Activated T-cell treated with anti-CD3 and anti-CD28 coated beads, Interleukin-2, amount 50 U/mL, for 48 hours (primary cell): Measurements from ENCODE around the gene SQSTM1.

Source experiments
- DNase-seq, 2 experiments: peaks; one replicate each; pipeline ENCODE4 v3.0.0-alpha.2; 2020

Gene SQSTM1

DNA sequence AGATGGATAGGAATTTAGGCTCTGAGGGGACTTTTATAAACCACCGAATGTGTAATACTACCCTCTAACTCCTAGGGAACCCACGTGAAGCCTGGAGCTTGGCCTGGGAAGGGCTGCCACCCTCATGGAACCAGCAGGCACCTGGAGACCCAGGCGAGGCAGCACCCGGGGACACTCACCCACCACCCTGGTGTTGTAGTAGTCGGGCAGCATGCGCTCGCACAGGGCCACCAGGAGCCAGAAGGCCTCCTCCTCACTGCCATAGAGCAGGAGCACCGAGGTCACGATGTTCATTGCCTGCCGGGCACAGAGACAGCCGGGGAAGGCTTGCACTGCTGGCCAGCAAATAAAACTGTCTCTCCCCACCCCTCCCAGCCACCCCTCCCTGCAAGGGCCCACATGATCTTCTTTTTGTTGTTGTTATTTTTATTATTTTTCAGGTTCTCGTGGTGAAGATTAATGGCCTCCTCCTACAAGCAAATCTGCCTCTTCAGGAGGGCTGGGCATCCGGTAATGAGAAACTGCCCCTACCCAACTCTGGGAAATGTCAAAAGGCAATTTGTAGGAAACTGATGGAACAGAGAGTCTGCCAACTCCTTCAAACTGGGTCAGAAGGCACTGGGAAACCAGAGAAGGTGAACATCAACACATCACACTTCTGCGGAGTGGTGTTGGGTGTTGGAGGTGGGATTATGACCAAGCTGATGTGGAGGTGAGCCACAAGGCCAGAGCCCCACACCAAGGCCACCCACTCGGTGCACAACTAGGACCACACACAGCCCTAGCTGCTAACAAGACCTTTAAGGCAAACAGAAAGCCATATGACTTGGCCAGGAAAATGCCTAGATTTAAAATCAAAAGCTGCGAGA, 55.3 kb downstream of the SQSTM1 start:
- DNase-seq = no peak

DNA sequence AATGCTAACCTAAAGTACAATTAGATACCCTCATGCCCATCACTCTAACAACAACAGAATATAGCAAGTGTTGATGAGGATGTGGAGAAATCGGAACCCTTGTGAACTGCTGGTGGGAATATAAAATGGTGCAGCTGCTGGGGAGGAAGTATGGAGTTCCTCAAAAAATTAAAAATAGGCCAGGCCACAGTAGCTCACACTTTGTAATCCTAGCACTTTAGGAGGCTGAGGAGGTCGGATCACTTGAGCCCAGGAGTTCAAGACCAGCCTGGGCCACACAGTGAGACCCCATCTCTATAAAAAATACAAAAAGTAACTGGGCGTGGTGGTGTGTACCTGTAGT, 55.9 kb downstream of the SQSTM1 start:
- DNase-seq = no peak

DNA sequence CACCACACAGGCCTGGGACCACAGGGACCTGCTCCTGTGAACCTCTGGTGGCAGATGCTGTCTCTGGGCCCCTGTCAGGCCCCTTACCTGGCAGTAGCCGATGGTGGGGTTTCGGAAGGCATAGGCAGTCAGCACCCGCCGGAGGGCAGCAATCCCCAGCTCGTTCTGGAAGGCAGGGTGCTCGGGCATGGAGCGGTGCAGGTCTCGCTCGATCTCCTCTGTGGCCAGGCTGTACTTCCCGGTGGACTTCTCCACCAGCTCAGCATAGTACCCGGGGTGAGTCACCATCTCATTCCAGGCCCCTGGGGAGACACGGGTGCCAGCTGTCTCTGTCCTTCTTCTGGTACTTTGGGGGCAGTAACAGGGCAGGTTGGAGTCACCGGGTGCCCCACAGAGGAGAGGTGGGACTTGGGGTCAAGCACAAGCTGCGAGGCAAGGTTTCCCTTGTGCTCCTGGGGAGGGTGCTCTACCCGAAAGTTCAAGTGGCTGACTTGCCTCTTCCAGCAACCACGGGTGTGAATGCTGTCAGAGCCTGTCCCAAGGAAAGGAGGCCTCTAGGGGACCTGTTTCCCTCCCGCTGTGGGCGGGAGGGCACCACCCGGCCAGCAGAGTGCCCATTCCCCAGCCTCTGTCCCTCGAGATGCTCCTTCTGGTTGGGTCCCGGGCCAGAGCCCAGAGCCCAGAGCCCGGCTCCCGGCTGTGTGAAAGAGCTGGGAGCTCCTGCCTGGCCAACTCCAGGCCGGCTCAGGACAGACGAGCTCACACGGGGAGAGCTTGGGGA, 57.7 kb downstream of the SQSTM1 start:
- no peak for DNase-seq

DNA sequence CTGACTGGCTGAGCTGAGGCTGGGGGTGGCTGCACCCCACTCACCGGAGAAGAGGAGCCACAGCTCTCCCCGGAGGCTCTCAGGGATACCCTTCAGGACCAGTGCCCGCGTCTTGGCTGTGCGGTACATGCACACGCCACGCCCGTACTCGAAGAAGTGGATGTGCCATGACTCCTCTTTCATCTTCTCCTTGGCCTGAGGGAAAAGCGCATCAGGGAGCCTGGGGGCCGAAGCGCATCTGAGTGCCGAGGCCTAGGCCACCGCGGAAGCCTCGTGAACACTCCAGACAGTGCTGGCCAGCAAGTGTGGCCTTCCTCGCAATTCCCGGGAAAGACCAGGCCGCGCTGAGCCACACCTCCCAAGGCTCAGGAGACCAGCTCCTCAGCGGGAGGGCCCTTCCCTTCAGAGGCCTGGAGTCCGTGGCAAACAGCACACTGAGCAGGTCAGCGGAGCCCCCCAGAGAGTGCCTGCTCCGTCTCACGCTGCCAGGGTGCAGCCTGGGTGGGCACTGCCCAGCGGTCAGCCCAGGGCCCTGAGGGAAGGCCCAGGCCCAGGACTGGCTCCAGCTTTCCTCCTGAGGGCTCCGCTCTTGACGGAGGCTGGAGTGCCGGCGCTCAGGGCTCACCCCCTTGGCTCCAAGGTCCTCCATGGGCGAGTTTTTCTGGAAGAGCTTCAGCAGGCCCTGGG, 58.4 kb downstream of the SQSTM1 start:
- DNase-seq = no peak

DNA sequence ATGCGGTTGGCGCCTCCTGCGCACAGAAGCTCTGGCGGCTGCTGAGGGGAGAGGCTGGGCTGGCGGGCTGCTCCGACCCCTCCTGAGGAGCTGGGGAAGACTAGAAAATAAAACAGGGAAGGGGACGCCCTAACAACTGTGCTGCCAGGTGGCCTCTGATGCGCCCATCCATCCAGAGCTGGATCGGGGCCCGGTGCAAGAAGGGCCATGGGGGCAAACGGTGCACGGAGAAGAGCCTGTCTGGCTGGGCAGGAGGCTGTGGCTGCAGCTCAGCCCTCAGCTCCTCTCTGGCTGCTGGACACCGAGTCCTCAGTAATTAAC, 58.9 kb downstream of the SQSTM1 start:
- no peak for DNase-seq

DNA sequence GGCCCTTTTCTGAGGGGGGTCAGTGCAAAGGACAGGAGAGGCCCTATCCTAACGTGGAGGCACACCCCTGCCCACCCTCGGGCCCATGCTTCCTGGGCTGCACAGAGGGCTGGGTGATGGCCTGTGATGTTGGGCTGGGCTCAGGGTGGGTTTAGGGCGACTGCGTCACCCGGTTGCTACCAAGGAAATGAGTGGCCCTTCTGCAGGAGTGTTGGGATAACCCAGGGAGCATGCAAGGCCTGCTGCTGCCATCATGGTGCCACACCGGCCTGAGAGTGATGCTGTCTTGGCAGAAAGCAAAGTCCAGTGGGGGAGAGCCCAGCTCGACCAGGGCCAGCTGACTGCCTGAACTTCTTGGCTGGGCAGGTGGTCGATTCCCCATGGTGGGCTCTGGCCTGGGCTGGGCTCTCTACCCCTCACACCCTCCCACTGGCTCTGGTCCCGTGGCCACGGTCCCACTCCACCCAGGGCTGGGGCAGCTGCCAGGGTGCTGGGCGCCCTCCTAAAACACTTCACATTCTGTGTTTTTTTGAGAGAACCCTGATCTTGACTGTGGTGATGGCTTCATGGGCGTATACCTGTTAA, 59.5 kb downstream of the SQSTM1 start:
- DNase-seq = no peak

DNA sequence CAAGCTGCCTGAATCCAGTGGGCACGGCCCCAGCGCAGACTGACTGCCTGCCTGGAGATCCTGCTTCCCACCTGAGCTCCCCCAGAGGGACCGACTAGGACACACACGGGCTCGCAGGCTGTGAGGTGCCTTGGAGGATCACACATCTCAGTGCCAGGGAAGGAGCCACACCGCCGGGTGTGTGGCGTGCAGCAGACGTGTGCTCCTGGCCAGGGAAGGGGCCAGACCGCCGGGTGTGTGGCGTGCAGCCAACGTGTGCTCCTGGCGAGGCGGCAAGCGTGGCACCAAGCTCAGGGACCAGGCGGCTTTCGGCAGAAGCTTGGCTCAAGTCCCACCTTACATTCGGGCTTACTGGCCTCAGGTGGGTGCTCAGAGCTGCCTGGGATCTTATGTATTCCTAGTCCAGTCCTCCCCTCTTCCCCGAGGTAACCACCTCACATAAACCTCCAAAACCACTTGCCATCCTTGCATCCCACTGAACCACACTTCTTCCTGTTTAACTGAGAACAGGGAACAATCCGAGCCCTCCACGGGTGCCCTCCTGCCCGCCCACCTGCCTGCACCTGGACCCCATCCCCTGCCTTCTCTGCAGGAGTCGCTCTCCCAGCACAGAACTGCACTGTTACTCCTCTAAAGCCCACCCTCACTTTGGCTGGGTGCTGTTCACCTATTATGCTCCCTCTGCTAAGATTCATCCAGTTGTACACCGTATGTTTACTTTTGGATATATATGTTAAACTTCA, 60.3 kb downstream of the SQSTM1 start:
- DNase-seq = no peak

DNA sequence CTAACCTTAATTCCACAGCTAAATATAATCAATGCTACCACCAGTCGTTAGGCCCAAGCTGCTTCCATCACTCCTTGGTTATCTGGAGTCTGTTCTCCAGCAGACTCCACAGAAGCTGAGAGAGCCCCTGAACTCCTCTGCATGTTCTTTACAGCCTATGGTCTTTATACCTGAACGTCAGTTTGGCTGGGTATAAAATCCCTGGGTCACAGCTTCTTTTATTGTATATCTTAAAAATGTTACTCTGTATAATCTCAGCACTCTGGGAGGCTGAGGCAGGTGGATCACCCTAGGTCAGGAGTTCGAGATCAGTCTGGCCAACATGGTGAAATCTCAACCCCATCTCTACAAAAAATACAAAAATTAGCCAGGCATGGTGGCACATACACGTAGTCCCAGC, 61.6 kb downstream of the SQSTM1 start:
- DNase-seq = no peak

DNA sequence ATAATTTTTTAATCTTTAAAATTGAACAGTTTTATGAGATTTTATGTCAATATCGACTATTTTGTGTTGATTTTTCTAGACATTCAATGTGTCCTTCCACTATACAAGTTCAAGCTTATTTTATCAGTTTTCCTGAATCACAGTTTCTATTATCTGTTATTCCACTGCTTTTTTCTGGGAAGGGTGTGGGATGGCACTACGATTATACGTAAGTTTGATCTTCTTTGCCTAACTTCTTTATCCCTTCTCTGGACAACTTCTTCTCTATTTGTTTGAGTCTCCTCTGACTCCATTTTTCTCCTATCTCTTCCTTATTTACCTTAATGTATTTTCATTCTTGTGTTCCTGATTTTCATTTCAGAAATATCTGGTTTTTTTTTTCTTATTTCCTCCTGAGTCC, 62.5 kb downstream of the SQSTM1 start:
- no peak for DNase-seq

DNA sequence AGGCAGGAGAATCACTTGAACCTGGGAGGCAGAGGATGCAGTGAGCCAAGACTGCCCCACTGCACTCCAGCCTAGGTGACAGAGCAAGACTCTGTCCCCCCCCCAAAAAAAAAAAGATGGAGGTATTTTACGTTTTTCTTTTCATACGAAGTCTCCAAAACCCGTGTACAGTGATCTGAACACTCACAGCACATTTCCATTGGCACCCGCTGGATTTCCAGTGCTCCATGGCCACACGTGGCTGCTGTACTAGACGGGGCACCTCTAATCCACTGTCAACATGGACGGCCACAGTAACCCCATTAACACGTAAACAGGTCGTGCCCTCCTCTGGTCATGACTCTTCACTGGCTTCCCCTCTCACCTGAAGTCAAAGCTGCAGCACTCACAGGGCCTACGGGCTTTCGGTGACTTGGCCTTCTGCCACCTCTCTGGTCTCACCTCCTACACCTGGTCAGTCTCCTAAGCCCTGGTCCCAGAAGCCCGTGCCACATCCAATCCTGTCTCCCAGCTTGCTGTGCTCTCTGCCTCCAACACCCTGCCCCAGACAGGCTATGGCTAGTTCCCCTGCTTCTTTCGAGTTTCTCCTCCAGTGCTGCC, 64.9 kb downstream of the SQSTM1 start:
- no peak for DNase-seq

DNA sequence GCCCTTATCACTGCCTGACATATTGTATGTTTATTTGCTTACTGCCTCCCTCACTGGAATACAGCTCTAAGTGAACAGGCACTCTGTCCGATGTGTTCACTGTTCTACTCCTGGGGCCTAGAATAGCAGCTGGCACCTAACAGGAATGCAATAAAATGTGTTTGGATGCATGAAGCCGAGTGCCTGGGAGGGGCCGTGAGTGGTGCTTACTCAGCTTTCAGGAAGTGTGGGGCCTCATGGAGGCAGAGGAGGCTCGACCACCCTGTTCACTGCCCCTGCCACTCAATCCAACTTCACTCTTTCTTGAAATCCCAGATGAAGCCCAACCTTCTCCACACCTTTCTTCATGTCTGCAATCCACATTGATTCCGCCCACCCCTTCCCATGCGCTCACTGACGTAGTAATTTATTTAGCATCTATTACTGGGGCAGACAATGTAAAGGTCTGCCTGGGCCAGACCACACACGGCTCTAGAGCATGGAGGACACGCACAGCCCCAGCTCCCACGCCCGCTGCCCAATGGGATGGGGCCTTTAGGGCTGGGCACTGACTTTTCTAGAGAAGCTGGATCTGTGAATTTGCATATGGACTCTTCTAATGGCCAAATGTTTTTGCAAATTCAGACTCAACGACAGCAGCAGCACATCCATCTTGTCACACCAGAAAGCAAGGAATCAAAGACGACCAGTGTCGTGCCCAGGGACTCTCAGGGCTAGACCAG, 65.6 kb downstream of the SQSTM1 start:
- no peak for DNase-seq

DNA sequence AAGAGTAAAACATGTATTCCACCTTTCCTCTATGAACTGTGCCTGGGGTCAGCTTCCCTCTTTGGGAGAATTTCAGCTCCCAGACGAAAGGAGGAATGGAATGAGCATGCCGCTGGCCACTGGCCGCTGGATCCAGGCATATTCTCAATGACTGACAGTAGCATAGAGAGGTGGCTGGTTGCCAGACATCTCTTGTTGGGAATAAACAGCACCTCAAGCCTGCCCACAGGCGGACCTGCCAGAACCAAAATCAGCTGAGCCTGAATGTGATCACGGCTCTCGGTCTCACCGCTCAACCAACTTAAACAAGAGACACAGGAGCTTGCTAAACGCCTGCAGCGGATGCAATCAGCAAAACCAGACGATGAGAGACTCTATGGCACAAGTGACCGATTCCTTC, 66.4 kb downstream of the SQSTM1 start:
- no peak for DNase-seq
